Measurements from ENCODE around the gene DNMT1.

Gene DNMT1

DNA sequence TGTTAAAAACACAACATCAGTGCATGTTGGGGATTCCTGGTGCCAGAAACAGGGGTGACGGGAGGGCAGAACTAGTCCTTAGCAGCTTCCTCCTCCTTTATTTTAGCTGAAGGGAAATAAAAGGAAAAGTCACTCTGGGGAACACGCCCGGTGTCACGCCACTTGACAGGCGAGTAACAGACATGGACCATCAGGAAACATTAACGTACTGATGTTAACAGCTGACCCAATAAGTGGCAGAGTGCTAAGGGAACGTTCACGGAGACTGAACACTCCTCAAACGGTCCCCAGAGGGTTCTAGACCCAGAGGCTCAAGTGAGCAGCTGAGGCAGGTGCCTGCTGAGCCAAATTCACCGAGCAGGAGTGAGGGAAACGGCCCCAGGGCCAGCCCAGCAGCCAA, 61.2 kb downstream of the DNMT1 start:
- no peak overlapping the region for H3K27ac ChIP-seq
- TF ChIP-seq ZFX (IDR thresholded peaks at IDR 0.05; ENCODE audit: borderline replicate concordance), result no peak
- TF ChIP-seq, protein P1, sequence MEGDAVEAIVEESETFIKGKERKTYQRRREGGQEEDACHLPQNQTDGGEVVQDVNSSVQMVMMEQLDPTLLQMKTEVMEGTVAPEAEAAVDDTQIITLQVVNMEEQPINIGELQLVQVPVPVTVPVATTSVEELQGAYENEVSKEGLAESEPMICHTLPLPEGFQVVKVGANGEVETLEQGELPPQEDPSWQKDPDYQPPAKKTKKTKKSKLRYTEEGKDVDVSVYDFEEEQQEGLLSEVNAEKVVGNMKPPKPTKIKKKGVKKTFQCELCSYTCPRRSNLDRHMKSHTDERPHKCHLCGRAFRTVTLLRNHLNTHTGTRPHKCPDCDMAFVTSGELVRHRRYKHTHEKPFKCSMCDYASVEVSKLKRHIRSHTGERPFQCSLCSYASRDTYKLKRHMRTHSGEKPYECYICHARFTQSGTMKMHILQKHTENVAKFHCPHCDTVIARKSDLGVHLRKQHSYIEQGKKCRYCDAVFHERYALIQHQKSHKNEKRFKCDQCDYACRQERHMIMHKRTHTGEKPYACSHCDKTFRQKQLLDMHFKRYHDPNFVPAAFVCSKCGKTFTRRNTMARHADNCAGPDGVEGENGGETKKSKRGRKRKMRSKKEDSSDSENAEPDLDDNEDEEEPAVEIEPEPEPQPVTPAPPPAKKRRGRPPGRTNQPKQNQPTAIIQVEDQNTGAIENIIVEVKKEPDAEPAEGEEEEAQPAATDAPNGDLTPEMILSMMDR (IDR thresholded peaks at IDR 0.05), result no peak

DNA sequence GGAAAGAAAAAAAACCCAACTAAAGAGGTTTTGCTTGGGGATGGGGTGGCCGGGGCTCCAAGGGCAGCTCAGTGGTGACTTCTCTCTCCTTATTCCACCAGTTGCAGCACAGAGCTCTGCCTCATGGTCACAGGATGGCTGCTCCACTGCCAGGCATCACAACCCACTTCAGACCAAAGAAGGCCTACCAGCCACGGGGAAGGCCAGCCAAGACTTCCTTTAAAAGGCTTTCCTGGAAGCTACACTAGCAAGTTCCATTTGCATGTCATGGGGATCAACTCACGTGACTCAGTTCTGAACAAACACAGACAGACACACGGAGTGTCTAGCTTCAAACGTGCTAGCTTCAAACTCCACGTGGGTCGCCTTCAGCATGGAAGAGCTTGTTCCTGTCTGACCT, 61.8 kb downstream of the DNMT1 start:
- TF ChIP-seq, protein P1 (IDR thresholded peaks at IDR 0.05), result no peak
- TF ChIP-seq ZFX (IDR thresholded peaks at IDR 0.05; ENCODE audit: borderline replicate concordance), result no peak

DNA sequence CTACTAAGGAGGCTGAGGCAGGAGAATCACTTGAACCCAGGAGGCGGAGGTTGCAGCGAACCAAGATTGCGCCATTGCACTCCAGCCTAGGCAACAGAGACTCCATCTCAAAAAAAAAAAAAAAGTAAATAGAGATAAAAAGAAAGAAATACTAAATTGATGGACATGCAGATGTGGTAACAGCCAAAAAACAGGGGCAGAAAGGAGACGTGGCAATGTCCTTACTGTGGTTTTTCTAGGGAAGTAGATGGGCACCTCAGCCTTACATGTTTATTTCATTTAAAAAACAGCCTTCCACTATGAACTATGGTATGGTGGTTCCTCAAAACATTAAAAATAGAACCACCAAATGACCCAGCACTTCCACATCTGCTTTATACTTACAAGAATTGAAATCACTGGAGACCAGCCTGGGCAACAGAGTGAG, 68.5 kb downstream of the DNMT1 start:
- TF ChIP-seq, protein P1 (IDR thresholded peaks at IDR 0.05), result no peak
- TF ChIP-seq ZFX (IDR thresholded peaks at IDR 0.05; ENCODE audit: borderline replicate concordance), result no peak
- no peak overlapping the region for H3K27ac ChIP-seq

More for the DNA sequence above, 61.8 kb downstream of the DNMT1 start:
- H3K27ac ChIP-seq, result no peak overlapping the region

- no peak for TF ChIP-seq ZFX (IDR thresholded peaks at IDR 0.05; ENCODE audit: borderline replicate concordance)
- TF ChIP-seq, protein P1 (IDR thresholded peaks at IDR 0.05), result no peak
- H3K27ac ChIP-seq, result no peak overlapping the region
Observed at GRCh38 chr19:10124429-10124828, 70.3 kb downstream of the DNMT1 start.

- H3K27ac ChIP-seq, result peak overlapping the region; percentile 45
- no peak for TF ChIP-seq ZFX (IDR thresholded peaks at IDR 0.05; ENCODE audit: borderline replicate concordance)
- TF ChIP-seq, protein P1 (IDR thresholded peaks at IDR 0.05), result no peak
Observed at GRCh38 chr19:10122045-10122444, 72.7 kb downstream of the DNMT1 start.

DNA sequence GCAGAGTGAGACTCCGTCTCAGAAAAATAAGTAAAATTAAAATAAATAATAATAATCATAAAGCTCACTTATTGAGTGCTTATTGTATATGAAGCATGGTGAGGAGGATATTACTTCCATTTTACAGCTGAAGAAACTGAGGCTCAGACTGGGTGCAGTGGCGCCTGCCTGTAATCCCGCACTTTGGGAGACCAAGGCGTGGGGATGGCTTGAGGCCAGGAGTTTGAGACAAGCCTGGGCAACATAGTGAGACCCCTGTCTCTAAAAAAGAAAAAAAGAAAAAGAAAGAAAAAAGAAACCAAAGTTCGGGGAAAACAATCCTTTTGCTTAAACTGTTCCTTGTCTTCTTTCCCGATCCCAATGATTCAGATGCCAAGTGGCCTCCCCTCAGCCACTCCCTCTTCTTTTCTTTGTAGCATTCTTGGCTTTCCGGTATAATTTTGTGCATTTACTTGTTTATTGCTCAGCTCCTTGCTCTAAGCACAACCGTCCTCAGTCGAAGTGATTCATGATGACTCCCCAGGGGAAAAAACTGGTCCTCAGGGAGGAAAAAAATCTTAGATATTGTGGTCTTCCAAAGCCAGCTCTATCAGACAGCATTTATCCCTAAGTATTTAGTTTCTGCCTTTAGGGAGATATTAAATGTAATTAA, 74.1 kb downstream of the DNMT1 start:
- peak overlapping the region; percentile 64; the same call in 1 of the 2 replicates for H3K27ac ChIP-seq
- TF ChIP-seq ZFX (IDR thresholded peaks at IDR 0.05; ENCODE audit: borderline replicate concordance), result no peak
- TF ChIP-seq, protein P1 (IDR thresholded peaks at IDR 0.05), result no peak

DNA sequence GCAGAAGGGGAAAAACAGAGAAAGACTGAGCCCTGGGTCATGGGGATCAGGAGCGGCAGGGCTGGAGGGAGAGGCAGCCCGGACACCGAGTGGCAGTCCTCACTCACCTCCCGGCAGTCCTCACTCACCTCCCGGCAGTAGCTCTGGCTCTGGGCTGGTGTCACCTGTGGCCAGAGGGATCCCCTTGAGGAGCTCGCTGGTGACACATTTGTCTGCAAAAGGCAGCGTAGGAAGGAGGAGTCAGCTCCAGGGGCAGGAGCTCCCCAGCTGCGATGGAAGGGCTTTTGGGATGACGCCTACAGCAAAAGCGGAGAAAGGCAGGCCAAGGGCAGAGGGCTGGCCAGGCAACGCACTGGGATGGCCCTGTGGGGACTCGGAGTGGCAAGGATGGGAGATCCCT, 75.8 kb downstream of the DNMT1 start:
- H3K27ac ChIP-seq, result peak overlapping the region; percentile 64
- TF ChIP-seq ZFX (IDR thresholded peaks at IDR 0.05; ENCODE audit: borderline replicate concordance), result no peak
- TF ChIP-seq, protein P1 (IDR thresholded peaks at IDR 0.05), result no peak
